Stimulated activated CD4-positive, alpha-beta T cell treated with anti-CD3 and anti-CD28 coated beads, Interleukin-1b, Interleukin-23, amount 100 ng/mL, for 1 hour (primary cell): ENCODE measurements around the gene TLR1.
"Not testable (repeated sequence)": the region's sequence is repeated elsewhere in the genome, so short reads cannot be mapped to it uniquely, and the experiment has no call there.

Source experiments
- DNase-seq, 2 donors: peaks; one replicate each; pipeline ENCODE4 v3.0.0-alpha.2; 2020; ENCODE audit warnings: low read depth in 2 of 2

Gene TLR1

DNA sequence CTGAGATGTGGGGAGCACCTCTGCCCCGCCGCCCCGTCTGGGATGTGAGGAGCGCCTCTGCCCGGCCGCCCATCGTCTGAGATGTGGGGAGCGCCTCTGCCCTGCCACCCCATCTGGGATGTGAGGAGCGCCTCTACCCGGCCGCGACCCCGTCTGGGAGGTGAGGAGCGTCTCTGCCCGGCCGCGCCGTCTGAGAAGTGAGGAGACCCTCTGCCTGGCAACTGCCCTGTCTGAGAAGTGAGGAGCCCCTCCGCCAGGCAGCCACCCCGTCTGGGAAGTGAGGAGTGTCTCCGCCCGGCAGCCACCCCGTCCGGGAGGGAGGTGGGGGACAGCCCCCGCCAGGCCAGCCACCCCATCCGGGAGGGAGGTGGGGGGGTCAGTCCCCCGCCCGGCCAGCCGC lies 2.9 kb upstream of the TLR1 start:
- DNase-seq: not testable (repeated sequence)

DNA sequence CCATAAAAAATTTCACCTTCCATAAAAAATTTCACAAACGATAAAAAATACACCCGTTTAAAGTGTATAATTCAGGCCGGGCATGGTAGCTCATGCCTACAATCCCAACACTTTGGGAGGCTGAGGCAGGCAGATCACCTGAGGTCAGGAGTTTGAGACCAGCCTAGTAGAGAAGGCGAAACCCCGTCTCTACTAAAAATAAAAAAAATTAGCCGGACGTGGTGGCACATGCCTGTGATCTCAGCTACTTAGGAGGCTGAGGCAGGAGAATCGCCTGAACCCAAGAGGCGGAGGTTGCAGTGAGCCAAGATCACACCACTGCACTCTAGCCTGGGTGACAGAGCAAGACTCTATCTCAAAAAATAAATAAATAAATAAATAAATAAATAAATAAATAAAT lies 1.7 kb upstream of the TLR1 start:
- not testable (repeated sequence) for DNase-seq

DNA sequence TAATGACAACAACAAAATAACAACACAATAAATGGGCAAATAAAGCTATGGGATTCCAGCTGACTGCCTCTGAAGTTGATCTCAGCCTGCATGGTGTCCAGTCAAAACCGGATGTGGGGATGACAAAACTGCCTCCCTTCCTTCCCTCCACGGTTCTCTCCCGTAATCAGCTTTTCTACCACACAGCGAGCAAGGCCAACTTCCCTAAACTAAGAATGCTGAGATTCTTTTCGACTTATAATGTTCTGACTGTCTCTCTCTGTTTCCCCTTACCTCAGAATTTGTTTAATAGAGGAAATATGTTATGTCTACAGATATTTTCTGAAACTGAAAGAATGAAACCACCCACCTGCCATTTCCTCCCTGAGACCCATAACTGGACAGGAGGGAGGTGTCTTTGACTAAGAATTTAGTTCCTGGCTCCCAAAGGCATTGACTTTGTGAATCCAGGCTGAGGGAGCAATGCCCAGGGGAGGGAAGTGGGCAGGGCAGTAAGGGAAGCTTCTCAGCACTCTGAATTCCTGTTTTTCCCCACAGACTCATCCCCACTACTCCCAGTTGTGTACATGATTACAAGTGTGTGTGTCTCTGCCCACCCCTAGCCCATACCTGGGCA lies 1.0 kb upstream of the TLR1 start:
- DNase-seq: no peak

DNA sequence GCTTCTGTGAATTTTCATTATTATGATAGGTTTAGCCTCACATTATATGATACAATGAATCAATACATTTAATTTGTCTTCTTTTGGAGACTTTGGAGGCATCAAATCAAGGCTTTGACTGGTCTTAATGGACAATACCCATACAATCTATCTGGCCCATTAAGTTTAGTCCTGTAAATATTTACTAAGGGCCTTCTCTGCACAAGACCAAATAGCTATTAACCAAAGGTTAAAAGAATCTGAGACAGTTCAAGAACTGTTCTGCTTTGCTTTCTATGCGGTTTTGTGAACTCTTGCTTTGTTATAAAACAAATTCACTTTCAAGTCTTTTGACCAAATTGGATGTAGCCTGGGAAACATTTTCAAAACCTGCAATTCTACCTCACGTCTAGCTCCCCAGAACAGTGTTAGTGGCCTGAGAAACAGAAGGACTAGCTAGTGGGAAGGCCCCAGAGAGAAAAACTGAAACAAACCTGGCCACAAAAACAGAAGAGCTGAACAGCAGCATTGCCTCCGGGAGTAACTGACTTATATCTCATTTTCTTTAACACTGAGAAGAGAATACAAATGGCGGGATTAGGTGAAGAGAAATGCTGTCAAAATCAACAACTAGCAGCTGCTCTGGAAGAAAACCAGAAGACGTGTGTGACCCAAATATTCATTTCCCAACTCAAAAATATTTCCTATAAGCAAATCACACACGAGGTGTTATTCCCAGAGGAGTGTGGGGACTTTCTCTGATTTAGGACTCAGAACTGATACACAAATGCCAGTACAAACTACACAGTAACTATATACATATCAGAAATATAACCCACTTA lies 548 bp downstream of the TLR1 start:
- no peak for DNase-seq

DNA sequence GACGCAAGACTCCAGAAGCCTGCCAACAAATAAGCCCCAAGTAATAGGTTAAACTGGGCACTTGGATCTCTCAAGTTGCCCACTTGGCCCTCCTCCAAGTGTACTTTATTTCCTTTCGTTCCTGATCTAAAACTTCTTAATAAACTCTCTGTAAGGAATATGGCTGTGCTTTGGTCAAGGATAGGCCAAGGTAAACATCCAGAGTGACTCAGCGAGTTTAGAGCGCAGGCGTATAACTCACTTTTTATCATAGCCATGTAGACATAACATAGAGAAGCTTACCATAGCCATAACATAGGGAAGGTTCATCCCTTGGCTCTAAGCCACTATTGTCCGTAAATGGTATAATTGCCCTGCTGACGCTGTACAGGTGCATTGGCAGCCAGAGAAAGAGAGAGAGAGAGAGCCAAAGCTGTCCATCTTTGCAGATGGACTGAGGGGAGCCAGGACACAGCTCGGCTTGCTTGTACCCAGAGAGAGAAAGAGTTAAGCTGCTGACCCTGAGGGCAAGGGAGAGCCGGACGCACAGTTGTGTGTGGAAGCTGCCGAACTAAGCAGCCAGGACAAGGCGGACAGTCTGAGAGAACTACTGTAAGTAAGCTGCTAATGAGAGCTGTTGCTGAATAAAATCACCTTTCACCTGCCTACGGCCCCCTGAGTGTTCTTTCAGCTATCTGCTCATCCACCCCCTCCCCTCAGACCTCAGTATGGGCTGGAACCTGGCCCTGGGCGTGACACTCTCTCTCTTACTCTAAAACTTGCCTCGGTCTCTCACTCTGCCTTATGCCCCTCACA lies 1.8 kb downstream of the TLR1 start:
- no peak for DNase-seq

DNA sequence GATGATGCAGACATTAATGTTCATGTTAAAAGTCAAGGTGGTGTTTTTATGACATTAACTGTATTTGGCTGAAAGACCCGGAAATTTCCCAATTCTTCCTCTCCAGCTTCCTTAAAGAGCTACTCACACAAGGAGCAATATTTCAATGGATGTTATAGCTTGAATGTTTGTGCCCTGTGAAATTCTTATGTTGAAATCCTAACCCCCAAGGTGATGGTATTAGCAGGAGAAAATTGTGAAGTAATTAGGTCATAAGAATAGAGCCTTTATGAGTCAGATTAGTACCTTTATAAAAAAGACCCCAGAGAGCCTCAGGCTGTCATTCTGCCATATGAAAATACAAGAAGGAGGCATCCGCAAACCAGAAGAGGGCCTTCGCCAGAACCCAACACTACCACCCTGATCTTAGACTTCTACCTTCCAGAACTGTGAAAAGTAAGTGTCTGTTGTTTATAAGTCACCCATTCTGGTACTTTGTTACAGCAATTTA lies 3.6 kb downstream of the TLR1 start:
- DNase-seq: no peak

DNA sequence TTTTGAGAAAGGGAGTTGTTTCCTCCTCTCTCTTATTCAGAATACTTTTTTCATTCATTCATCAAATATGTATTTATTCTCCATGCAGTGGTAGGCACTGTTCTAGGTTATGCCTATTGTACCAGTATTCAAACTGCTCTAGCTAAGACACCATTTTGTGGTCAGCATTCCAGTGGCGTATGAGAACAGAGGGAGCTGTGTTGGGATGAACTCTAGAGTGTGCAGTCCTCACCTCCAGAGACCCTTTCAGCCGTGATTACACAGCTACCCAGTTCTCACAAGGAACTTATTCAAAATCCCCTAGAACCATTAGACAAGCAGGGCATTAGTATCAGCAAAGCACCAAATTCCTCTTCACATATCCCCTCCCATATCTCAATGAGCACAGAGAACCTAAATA lies 4.2 kb downstream of the TLR1 start:
- DNase-seq: no peak

DNA sequence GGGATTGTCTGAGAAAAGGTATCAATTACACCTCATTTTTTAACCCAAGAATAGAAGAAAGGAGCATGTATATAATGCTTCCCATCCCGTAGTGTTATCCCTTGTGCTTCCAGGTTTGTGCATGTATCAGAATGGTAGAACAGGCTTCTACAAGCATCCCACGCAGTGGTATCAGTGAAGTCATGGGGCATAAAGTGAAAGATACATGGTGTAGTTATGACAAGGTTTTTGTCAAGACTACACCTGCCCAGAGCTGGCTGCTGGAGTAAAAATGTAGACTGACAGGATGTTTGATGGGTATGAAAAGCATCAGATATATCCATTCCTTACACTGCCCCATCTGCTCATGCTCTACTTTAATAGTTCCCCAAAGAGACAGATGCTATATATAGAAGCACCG lies 9.5 kb downstream of the TLR1 start:
- no peak for DNase-seq

DNA sequence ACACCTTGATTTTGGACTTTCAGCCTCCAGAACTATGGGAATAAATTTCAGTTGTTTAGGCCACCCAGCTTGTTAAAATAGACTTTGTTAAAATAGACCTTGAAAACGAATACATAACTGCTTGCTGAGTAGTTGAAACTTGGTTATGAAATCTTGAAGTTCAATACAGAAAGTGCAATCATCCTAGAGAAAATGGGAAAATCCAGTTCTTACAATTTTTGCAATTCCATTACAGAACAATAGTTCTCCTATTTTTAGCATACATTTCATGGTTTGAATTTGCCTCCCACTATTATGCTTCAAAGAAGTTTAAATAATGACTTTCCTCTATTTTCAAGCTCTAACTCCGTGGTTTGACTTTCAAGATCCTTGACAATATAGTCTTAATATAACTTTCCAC lies 10.5 kb downstream of the TLR1 start:
- DNase-seq: no peak

DNA sequence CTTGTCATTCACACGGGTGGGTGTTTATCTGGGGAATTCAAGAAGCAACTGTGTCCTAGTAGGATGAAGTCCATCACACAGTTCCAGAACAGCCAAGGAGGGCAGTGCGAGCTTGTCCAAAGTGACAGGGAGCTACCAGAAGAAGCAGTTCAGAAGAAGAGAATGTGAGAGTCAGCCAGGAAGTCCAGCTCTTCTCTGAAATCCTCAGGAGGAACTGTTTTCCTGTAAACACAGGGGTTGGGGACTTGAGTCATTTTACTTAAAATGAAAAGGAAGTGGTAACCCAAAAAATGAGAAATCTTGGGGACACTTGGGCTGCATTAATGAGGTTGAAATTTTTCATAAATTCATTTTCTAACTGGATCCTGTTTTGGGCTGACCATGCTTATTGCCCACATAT lies 13.6 kb downstream of the TLR1 start:
- DNase-seq: no peak

DNA sequence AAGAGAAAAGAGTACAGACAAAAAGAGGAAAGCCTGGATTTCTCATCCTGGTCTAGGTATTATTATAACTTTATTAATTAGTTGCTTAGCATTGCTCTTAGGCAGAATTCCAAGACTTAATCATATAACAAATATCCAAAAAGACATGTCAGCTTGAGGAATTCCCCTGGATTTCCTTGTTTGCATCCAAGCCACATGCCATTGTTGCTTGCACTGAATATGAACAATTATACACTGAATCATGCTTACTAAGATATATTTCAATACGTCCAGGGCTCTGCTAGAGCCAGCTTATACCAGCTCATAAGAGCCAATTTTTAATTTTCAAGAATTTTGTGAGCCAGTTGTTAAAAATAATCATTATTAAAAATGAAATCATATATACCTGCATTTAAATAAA lies 16.3 kb downstream of the TLR1 start:
- no peak for DNase-seq

DNA sequence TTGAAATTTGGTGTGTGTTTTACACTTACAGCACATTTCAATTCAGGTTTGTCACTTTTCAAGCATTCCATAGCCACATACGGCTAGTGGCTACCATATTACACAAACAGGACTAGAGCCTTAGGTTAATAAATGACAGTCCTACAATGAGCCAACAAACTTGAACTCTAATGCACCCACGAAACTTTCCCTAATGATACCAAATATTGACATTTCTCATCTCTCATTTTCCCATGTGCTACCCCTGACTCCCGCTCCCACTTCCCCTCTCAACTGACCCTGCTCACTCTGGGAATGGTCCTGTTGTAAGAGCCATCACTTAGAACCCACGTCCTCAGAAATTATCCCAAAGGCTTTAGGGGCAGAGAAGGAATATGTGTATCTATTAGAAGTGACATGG lies 16.9 kb downstream of the TLR1 start:
- no peak for DNase-seq

DNA sequence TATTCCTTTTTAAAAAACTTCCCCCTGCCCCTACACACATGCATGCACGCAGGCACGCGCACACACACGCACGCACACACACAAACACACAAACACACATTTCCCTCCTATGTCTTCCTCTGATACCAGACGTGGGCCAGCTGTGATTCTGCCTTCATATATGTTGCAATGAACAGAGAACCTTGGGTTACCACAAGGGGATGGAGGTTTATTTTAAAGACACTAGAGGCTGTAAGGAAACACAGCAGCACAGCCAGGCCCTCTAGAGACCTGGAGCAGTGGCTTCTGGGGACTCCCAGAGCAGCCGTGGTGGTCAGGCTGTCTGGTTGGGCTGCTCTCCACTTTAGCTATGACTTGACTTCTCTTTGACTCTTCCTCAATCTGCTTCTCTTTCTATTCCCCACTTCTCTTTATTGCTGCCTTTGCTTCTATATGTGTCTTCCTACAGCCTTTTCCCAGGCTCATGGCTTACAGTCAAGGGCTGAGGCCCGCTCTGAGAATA lies 18.6 kb downstream of the TLR1 start:
- DNase-seq: no peak

DNA sequence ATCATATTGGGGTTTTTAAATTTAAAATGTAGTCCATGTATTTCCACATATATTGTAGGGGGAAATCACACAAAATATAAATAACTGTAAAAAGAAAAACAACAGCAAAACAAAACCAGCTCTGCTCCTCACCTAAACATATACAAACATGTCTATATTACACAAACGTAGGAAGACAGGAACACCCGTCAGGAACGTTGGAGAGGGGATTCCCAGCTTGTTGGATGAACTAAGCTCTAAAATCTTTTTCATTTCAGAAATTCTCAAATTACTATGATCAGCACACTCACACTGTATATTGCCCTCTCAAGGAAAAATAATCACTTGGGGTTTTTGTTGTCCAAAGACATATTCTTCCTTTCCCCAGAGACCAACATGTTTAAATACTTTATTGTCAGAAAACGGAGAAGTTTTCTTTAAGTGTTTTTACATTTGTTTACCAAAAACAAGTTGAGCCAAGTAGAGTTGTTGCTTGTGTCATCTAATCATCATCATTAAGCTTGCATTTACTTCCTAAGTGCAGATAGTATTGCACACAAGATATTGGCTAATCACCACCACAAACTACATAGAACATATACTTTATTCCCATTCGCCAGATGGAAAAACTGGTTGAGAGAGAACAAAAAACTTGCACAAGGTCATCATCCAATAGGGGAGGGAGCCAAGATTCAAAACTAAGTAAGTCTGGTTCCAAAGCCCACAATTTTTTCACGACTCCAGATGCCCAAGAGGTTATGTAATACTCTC lies 19.4 kb downstream of the TLR1 start:
- DNase-seq: no peak

DNA sequence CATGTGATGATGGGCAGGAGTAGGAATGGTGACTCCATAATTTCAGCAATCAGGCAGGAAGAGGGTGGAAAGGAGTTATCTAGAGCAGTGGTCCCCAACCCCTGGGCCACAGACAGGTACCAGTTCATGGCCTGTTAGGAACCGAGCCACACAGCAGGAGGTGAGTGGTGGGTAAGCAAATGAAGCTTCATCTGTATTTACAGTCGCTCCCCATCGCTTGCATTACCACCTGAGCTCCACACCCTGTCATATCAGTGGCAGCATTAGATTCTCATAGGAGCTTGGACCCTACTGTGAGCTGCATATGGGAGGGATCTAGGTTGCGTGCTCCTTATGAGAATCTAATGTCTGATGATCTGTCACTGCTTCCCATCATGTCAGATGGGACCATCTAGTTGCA lies 20.4 kb downstream of the TLR1 start:
- DNase-seq: no peak

DNA sequence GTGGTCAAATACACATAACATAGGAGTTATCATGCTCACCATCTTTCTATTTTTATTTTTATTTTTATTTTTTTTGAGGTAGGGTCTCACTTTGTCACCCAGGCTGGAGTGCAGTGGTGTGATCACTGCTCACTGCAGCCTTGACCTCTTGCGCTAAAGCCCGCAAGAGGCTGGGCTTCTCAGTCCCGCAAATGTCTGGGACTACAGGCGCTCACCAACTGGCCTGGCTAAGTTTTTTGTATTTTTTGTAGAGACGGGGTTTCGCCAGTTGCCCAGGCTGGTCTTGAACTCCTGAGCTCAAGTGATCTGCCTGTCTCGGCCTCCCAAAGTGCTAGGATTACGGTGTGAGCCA lies 21.5 kb downstream of the TLR1 start:
- DNase-seq: no peak

DNA sequence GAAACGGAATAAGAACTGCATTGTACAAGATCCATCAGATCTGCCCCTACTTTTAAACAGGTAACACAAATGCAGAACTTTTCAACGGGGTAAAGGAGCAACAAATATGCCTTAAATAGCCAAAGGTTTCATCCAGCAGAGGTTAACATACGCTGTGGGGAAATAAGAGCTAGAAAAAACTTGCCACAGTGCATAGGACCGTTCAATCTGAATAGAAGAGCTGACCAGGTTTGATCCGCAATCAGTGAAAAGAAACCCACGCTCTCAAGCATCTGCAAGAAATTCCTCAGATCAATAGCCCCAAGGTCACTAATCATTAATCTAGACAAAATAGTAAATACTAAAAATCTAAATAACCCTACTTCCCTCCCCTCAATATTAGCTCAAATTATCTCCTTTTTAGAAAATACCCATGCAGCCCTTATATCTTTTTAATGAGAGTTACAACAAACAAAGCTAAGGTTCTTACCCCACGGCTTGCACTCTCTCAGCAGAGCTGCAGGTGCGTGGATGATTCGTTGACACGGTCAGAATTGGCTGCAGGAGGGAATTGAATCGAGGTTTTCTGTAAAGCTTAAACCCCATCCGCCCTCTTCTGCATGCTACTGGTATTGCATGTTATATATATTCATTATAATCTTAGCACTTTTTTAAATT lies 22.0 kb downstream of the TLR1 start, which contains the start of gene TLR10:
TLR10 (minus strand) TSS at position 539 of the 657 bp plus-strand sequence. CDS start 7,400 bp downstream, outside the sequence.
- no peak for DNase-seq

DNA sequence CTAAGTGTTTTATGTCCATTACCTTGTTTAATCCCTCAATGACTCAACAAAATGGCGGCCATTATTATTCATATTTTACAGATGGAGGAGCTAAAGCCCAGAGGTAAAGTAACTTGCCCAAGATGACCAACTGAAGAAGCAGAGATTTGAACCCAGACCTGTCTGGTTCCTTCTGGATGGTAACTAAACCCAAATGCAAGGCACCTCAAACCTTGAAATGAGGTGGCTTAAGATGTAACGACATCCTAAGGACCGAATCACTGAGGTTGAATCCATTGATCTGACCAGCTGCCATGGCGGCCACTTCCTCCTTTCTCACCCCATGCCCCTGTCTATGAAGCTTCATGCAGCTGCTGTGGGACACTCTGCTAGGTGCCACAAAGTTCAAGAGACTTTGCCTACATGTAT lies 22.7 kb downstream of the TLR1 start:
- no peak for DNase-seq

DNA sequence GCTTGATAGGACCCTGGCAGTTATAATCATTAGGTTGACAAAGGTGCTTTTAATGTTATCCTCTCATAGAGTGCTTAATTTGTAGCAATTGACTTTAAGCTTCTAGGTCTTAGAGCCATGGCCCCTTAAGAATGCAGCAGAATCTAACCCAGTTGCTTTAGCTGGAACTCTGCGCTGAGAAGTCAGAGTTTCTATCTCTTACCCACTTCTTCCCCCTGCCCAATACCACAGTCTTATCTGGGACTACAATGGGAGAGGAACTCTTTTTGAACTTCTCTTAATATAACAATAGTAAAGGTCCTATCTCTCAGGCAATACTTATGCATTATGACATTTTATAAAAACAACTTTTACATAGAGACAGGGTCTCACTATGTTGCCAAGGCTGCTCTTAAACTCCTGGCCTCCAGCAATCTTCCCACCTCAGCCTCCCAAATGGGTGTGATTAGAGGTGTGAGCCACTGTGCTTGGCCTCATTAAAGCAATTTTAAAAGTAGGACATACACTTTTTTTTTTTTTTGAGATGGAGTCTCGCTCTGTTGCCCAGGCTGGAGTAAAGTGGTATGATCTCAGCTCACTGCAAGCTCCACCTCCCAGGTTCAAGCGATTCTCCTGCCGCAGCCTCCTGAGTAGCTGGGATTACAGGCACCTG lies 23.6 kb downstream of the TLR1 start:
- no peak for DNase-seq

DNA sequence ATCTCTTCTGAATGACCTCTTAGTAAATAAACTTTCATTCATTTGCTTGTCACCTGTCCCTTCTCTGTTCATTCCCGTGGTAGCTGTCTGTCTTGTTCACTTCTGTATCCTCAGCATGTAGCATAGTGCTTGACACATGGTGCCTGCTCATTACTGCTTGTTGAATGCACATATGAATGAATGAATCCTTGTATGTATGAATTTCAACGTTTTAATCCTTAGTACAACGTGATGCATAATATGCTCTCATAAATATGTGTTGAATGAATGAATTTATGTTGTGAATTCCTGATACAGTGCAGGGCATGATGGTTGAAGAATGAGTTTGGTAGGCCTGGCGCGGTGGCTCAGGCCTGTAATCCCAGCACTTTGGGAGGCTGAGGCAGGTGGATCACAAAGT lies 24.8 kb downstream of the TLR1 start:
- DNase-seq: no peak

DNA sequence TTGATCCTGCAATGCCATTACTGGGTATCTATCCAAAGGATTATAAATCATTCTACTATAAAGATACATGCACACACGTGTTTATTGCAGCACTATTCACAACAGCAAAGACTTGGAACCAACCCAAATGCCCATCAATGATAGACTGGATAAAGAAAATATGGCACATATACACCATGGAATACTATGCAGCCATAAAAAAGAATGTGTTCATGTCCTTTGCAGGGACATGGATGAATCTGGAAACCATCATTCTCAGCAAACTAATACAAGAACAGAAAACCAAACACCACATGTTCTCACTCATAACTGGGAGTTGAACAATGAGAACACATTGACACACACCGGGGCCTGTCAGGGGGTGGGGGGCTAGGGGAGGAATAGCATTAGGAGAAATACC lies 26.7 kb downstream of the TLR1 start:
- DNase-seq: not testable (repeated sequence)
